Mucosa of descending colon (tissue), 3 donors: ENCODE measurements around the gene KDM2B. TPM values are rescaled to one million over a fixed set of nuclear protein-coding genes. Genes with fewer than 3 reads are reported as not detected.

ENCODE experiments used
- microRNA-seq: library from miRNA; unstranded; fragments of <30 nt; microRNA quantifications from one replicate; pipeline ENCODE4, GENCODE V29; 2019
- total RNA-seq, 3 donors: library from RNA; stranded (reverse); fragmentation: NEBNext Ultra II Directional in 2 of 3; extraction: Animal tissue kit (Norgen Biotek cat#: 25700) in 2 of 3; gene quantifications; one replicate each; pipeline versions ENCODE4 v1.2.1 to v1.2.4, GENCODE V29; 2021 to 2023
- donor health status: DM: no; HTN: no; CAD: no; lungs with moderate emphysema.
- donor health status: DM: no; HTN: no; CAD: no.
- donor health status: DM: no; HTN: yes; CAD: no.

KDM2B gene
- total RNA-seq, 3 donors from 2014 or later, result 17.9 to 24.5 (median 18.3) TPM

Small RNAs within 50 kb of the gene (microRNA-seq; reads per million reads assigned to microRNA genes)
- not detected for gene MIR7107

Other genes starting within 250 kb of the KDM2B start
- 10 to 100 TPM; 89.8 to 98.1 (median 93.8) TPM for gene ANAPC5, start 228.6 kb downstream of the KDM2B start, total RNA-seq
- gene RNF34, start 180.9 kb downstream of the KDM2B start, total RNA-seq, result 10 to 100 TPM; 44.4 to 50.8 (median 46.8) TPM
- gene ORAI1, start 45.5 kb upstream of the KDM2B start, total RNA-seq, result 10 to 100 TPM in 2 of 3 donors, 1 to 10 TPM in 1; 8.2 to 17.6 (median 13.6) TPM
- under 1 TPM; 0.17 to 0.35 (median 0.22) TPM for gene MORN3, start 88.6 kb upstream of the KDM2B start, total RNA-seq
- 10 to 100 TPM in 1 of 3 donors, 1 to 10 TPM in 2; 6.0 to 10.3 (median 6.4) TPM for gene TMEM120B, start 131.7 kb upstream of the KDM2B start, total RNA-seq
- gene RHOF, start 212.7 kb upstream of the KDM2B start, total RNA-seq, result 10 to 100 TPM; 45.5 to 86.7 (median 83.2) TPM
- 10 to 100 TPM; 23.8 to 38.3 (median 27.5) TPM for gene SETD1B, start 223.0 kb upstream of the KDM2B start, total RNA-seq